ENCODE results near the gene GIMAP5.

GIMAP5 gene

GRCh38 chr7:150731916-150732315, 5.3 kb upstream of the GIMAP5 start:
- Mint-ChIP-seq H3K9me3 (peaks cover 50% of the 10 kb centered on the region), H3K36me3 (ENCODE audit: low read depth) (peaks cover 3% of the 10 kb centered on the region), H3K27ac (no peak overlapping the region), H3K4me1 (peaks cover 24% of the 10 kb centered on the region), H3K4me3 (no peak overlapping the region), H3K27me3 (ENCODE audit: low read depth, poor library complexity) (peaks cover 4% of the 10 kb centered on the region)
- DNase-seq, result no peak
- no peak for TF ChIP-seq CTCF (IDR thresholded peaks at IDR 0.05)

GRCh38 chr7:150732786-150733481, 4.3 kb upstream of the GIMAP5 start:
- H3K27me3 Mint-ChIP-seq (ENCODE audit: low read depth, poor library complexity), result peaks cover 6% of the 10 kb centered on the region
- no peak overlapping the region for H3K27ac Mint-ChIP-seq
- H3K4me3 Mint-ChIP-seq, result no peak overlapping the region
- H3K36me3 Mint-ChIP-seq (ENCODE audit: low read depth), result peaks cover 3% of the 10 kb centered on the region
- peaks cover 29% of the 10 kb centered on the region for H3K4me1 Mint-ChIP-seq
- no peak for TF ChIP-seq CTCF (IDR thresholded peaks at IDR 0.05)
- H3K9me3 Mint-ChIP-seq, result peaks cover 40% of the 10 kb centered on the region
- no peak for DNase-seq

GRCh38 chr7:150733482-150734095, 3.6 kb upstream of the GIMAP5 start:
- Mint-ChIP-seq H3K9me3 (peaks cover 33% of the 10 kb centered on the region), H3K4me1 (peaks cover 29% of the 10 kb centered on the region), H3K27ac (no peak overlapping the region), H3K27me3 (ENCODE audit: low read depth, poor library complexity) (peaks cover 6% of the 10 kb centered on the region), H3K36me3 (ENCODE audit: low read depth) (peaks cover 3% of the 10 kb centered on the region), H3K4me3 (no peak overlapping the region)
- TF ChIP-seq CTCF (IDR thresholded peaks at IDR 0.05), result no peak
- no peak for DNase-seq

GRCh38 chr7:150734254-150734653, 3.0 kb upstream of the GIMAP5 start:
- H3K27ac Mint-ChIP-seq, result no peak overlapping the region
- peaks cover 6% of the 10 kb centered on the region for H3K27me3 Mint-ChIP-seq (ENCODE audit: low read depth, poor library complexity)
- H3K4me1 Mint-ChIP-seq, result peaks cover 29% of the 10 kb centered on the region
- peaks cover 28% of the 10 kb centered on the region for H3K9me3 Mint-ChIP-seq
- H3K4me3 Mint-ChIP-seq, result no peak overlapping the region
- TF ChIP-seq CTCF (IDR thresholded peaks at IDR 0.05), result no peak
- no peak for DNase-seq
- no peaks in the 10 kb centered on the region for H3K36me3 Mint-ChIP-seq (ENCODE audit: low read depth)

GRCh38 chr7:150735596-150736358, 1.4 kb upstream of the GIMAP5 start:
- Mint-ChIP-seq H3K9me3 (peaks cover 21% of the 10 kb centered on the region), H3K36me3 (ENCODE audit: low read depth) (no peaks in the 10 kb centered on the region), H3K4me3 (no peak overlapping the region), H3K27me3 (ENCODE audit: low read depth, poor library complexity) (peaks cover 7% of the 10 kb centered on the region), H3K27ac (peak overlapping the region; percentile 59), H3K4me1 (peaks cover 29% of the 10 kb centered on the region)
- DNase-seq, result no peak
- TF ChIP-seq CTCF (IDR thresholded peaks at IDR 0.05), result no peak

Measured in nephron progenitor cell (in vitro differentiated cells).